ENCODE measurements around the gene FAM83C. TPM values are rescaled to one million over a fixed set of nuclear protein-coding genes. Genes with fewer than 3 reads are reported as not detected.
"Not testable (repeated sequence)": the region's sequence is repeated elsewhere in the genome, so short reads cannot be mapped to it uniquely, and the experiment has no call there.

The FAM83C gene
- total and polyA plus RNA-seq, 10 of the 15 experiments (the other 5 are each of a cell fraction or from before 2014, with no cell fraction given), result not detected

DNA sequence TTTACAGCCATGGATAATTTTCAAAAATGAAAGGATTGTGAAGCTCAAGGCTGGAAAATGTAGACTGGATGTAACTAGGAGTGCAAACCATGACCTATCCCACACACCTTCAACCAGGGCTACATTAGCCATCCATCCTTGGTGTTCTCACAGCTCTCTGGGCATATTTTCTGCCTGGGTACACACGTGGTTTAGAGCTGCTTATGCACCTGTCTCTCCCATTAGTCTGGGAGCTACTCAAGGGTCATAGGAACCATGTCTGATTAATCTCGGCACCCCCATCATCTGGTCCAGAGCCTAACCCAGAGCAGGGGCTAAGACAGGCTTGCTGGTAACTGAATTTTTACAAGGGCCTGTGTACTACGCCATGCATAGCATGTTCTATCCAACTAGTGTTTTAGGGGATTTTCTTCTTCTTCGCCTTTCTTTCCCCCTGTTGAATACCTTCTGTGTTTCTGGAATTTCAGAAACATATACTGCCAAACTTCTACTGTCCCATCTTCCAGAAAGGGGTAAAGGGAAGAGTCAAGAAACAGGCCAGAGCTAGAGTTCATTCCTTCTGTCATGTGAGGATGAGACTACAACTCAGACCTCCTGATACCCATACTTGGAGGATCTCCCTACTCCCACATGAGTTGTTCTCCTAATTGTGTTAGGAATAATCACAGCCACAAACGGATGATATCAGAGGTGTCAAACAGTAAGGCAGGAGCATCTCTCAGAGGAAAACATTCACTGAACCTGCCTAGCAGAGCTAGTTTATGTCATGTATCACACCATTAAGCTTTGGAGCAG lies 25.4 kb upstream of the FAM83C start (continued):
- TF ChIP-seq RAD21 (IDR thresholded peaks at IDR 0.05; ENCODE audit: insufficient read depth, low read depth, low read length) (no peak), STAT1 (conservative IDR thresholded peaks at IDR 0.05) (no peak), GABPA (IDR thresholded peaks at IDR 0.05; ENCODE audit: low read depth) (no peak), SRF (IDR thresholded peaks at IDR 0.05; ENCODE audit: low read depth in 2 of 2, low read length in 2 of 2) (no peak)

GRCh38 chr20:35316086-35316485 lies 23.9 kb upstream of the FAM83C start:
- Histone ChIP-seq H2AFZ (ENCODE audit: control insufficient read depth, low read depth, low read length) (no peak overlapping the region), H3K9me3 (replicated peaks; ENCODE audit: control insufficient read depth, insufficient read depth, low read length) (no peaks in the 10 kb centered on the region), H3K27me3 (replicated peaks in 1 of 2; ENCODE audit: control insufficient read depth in 2 of 2, insufficient read depth in 2 of 2, low read length in 1 of 2) (no peaks in the 10 kb centered on the region), H3K4me3 (no peak overlapping the region), H3K36me3 (ENCODE audit: control insufficient read depth in 2 of 2, insufficient read depth in 2 of 2, low read length in 1 of 2) (peaks cover 0 to 2% of the 10 kb centered on the region in 2 experiments; a peak in 1 of 4 replicates), H3K79me2 (ENCODE audit: control insufficient read depth, insufficient read depth, low read length) (no peaks in the 10 kb centered on the region), H3K9ac (ENCODE audit: control insufficient read depth, insufficient read depth, low read length) (no peak overlapping the region), H3K27ac (ENCODE audit: control insufficient read depth, insufficient read depth) (no peak overlapping the region), H3K4me2 (ENCODE audit: control insufficient read depth, insufficient read depth) (no peak overlapping the region), H4K20me1 (ENCODE audit: control insufficient read depth, insufficient read depth) (no peaks in the 10 kb centered on the region), H3K4me1 (ENCODE audit: control insufficient read depth, insufficient read depth, low read length) (no peaks in the 10 kb centered on the region)
- ChIA-PET POLR2A (no interaction called here), CTCF (no interaction called here), SMC1A (ENCODE audit: uncharacterized antibody, unreplicated experiment) (no interaction called here), RAD21 (ENCODE audit: unreplicated experiment) (no interaction called here)
- in situ Hi-C loops (cut with MboI) (no loop called here), intact Hi-C loops (cut with micrococcal nuclease; ENCODE audit: unreplicated experiment) (no loop called here)
- BruUV-seq (replicated peaks), result no TSS peak
- ATAC-seq (no peak), DNase-seq (ENCODE audit: low read depth, low spot score) (no peak), FAIRE-seq (no peak)
- TF ChIP-seq EGR1 (IDR thresholded peaks at IDR 0.05; ENCODE audit: borderline replicate concordance in 1 of 2, low read depth in 2 of 2, low read length in 2 of 2), result no peak
- TF ChIP-seq LARP7 (IDR thresholded peaks at IDR 0.05), result no peak
- TF ChIP-seq MEF2B (IDR thresholded peaks at IDR 0.05; ENCODE audit: partially characterized antibody, poor library complexity, severe bottlenecking), result no peak
- no peak for TF ChIP-seq HDGF (IDR thresholded peaks at IDR 0.05)
- no peak for TF ChIP-seq E4F1 (IDR thresholded peaks at IDR 0.05; ENCODE audit: borderline replicate concordance, partially characterized antibody)
- TF ChIP-seq CBFB (IDR thresholded peaks at IDR 0.05; ENCODE audit: low read depth), result no peak
- TF ChIP-seq CHD2 (IDR thresholded peaks at IDR 0.05; ENCODE audit: borderline replicate concordance, low read depth, low read length), result no peak
- TF ChIP-seq ASH2L (IDR thresholded peaks at IDR 0.05; ENCODE audit: borderline replicate concordance, low read depth), result no peak
- no peak for TF ChIP-seq CREM (IDR thresholded peaks at IDR 0.05; ENCODE audit: low read depth)
- WGBS (ENCODE audit: insufficient coverage, insufficient replicate concordance, low lambda C conversion rate, missing lambda C conversion rate), result 93% methylated on average over 2 of the region's 2 CpGs

DNA sequence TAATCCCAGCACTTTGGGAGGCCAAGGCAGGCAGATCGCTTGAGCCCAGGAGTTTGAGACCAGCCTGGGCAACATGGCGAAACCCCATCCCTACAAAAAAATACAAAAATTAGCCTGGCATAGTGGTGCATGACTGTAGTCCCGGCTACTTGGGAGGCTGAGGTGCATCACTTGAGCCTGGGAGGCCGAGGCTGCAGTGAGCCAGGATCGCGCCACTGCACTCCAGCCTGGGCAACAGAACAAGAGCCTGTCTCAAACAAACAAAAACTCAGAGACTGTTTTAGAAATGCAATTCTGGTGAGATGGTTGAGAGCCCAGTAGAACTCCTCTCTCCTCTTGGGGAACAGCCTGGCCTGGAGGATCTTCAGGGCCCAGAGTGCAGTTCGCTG lies 23.4 kb upstream of the FAM83C start:
- ATAC-seq; POLR2A ChIA-PET; H3K9me3 ChIP-seq (replicated peaks; ENCODE audit: control insufficient read depth, insufficient read depth, low read length); H2AFZ ChIP-seq (ENCODE audit: control insufficient read depth, low read depth, low read length); FAIRE-seq; H3K4me1 ChIP-seq (ENCODE audit: control insufficient read depth, insufficient read depth, low read length); H3K79me2 ChIP-seq (ENCODE audit: control insufficient read depth, insufficient read depth, low read length); SMC1A ChIA-PET (ENCODE audit: uncharacterized antibody, unreplicated experiment); DNase-seq (ENCODE audit: low read depth, low spot score); H3K27ac ChIP-seq (ENCODE audit: control insufficient read depth, insufficient read depth); BruUV-seq (replicated peaks); in situ Hi-C loops (cut with MboI); H3K27me3 ChIP-seq (replicated peaks in 1 of 2; ENCODE audit: control insufficient read depth in 2 of 2, insufficient read depth in 2 of 2, low read length in 1 of 2); RAD21 ChIA-PET (ENCODE audit: unreplicated experiment); H3K4me3 ChIP-seq; H3K9ac ChIP-seq (ENCODE audit: control insufficient read depth, insufficient read depth, low read length); intact Hi-C loops (cut with micrococcal nuclease; ENCODE audit: unreplicated experiment); H3K4me2 ChIP-seq (ENCODE audit: control insufficient read depth, insufficient read depth); H4K20me1 ChIP-seq (ENCODE audit: control insufficient read depth, insufficient read depth); H3K36me3 ChIP-seq (ENCODE audit: control insufficient read depth in 2 of 2, insufficient read depth in 2 of 2, low read length in 1 of 2): not testable (repeated sequence)
- CTCF ChIA-PET, result interaction anchor here (1.5 to 2.2 kb wide), 2 partner anchors 12 to 14 kb away, joined by 4 to 18 read pairs; no protein-coding TSS in a partner anchor
- WGBS (ENCODE audit: insufficient coverage, insufficient replicate concordance, low lambda C conversion rate, missing lambda C conversion rate), result 93% methylated on average over 7 of the region's 7 CpGs
